Measurements from ENCODE around the gene ENTPD5. TPM values are rescaled to one million over a fixed set of nuclear protein-coding genes. Genes with fewer than 3 reads are reported as not detected.
A peak's percentile ranks its signal among the peaks of the same experiment; 100 is the strongest.

Gene ENTPD5
- total and polyA plus RNA-seq, 2 donors (not counting 3 experiments of a cell fraction or from before 2014, with no cell fraction given) = 8.4 to 13.0 TPM

- ChIA-PET CTCF (interaction anchor here (1.0 kb wide), 2 partner anchors 10 to 19 kb away, joined by 3 read pairs; no protein-coding TSS in a partner anchor), POLR2A (no interaction called here)
- intact Hi-C loops (cut with micrococcal nuclease) = loop anchor here (1.0 to 2.0 kb wide), 2 partner anchors 65 to 69 kb away; partner anchors contain the start of genes ALDH6A1, COQ6, FAM161B and LIN52
Observed at GRCh38 chr14:74019408-74020137, 485 bp upstream of the ENTPD5 start.

GRCh38 chr14:74018174-74018585, 908 bp downstream of the ENTPD5 start:
- H3K4me3 ChIP-seq (replicated peaks in 1 of 3; ENCODE audit: insufficient read depth in 1 of 3, low read depth in 1 of 3, low read length in 3 of 3) = peak overlapping the region; percentile 76 to 97 (median 83)
- H3K9me3 ChIP-seq (replicated peaks; ENCODE audit: control insufficient read depth, insufficient read depth, low read length) = no peaks in the 10 kb centered on the region
- H3K9ac ChIP-seq (replicated peaks; ENCODE audit: extremely low read depth, insufficient read depth, low read length) = peak overlapping the region; percentile 96
- FAIRE-seq (no peak), DNase-seq (ENCODE audit: low read depth, low spot score) (peak; percentile 73)
- peak overlapping the region; percentile 94 for H3K4me2 ChIP-seq (ENCODE audit: insufficient read depth, low read length)
- peak; percentile 27 for TF ChIP-seq JUN (IDR thresholded peaks at IDR 0.05; ENCODE audit: borderline replicate concordance, insufficient read depth, insufficient read length, low read depth)
- TF ChIP-seq FOS (IDR thresholded peaks at IDR 0.05; ENCODE audit: borderline replicate concordance, insufficient read depth, low read length) = peak; percentile 13
- TF ChIP-seq POLR2AphosphoS5 (IDR thresholded peaks at IDR 0.05; ENCODE audit: insufficient read depth, low read depth, low read length) = no peak
- no peak for TF ChIP-seq GATA2 (IDR thresholded peaks at IDR 0.05; ENCODE audit: insufficient read depth, insufficient read length, low read depth, low read length)
- H2AFZ ChIP-seq (ENCODE audit: low read depth, low read length) = peak overlapping the region; percentile 96
- no peaks in the 10 kb centered on the region for H3K36me3 ChIP-seq (ENCODE audit: control insufficient read depth in 2 of 2, extremely low read depth in 1 of 2, insufficient read depth in 2 of 2, low read length in 2 of 2)
- no peaks in the 10 kb centered on the region for H4K20me1 ChIP-seq (replicated peaks; ENCODE audit: control insufficient read depth, extremely low read depth, insufficient read depth, low read length)
- H3K79me2 ChIP-seq (ENCODE audit: control insufficient read depth, insufficient read depth, low read length) = no peaks in the 10 kb centered on the region
- ChIA-PET CTCF (no interaction called here), POLR2A (interaction anchor here (1.2 kb wide), 1 partner anchor 12 kb away, joined by 7 read pairs; no protein-coding TSS in a partner anchor)
- H3K27me3 ChIP-seq (ENCODE audit: control insufficient read depth in 2 of 2, insufficient read depth in 2 of 2, low read length in 2 of 2) = no peaks in the 10 kb centered on the region
- dilution Hi-C loops (cut with MboI; ENCODE audit: extremely low pct_ligation_motif_present, low sequenced_read_pairs) (no loop called here), intact Hi-C loops (cut with micrococcal nuclease) (loop anchor here (2.0 kb wide), 1 partner anchor 67 kb away; the partner anchor contains the start of genes COQ6 and FAM161B)
- peak overlapping the region; percentile 86 for H3K27ac ChIP-seq (ENCODE audit: insufficient read depth, low read depth, low read length)
- no peaks in the 10 kb centered on the region for H3K9me1 ChIP-seq (replicated peaks; ENCODE audit: control insufficient read depth, extremely low read depth, insufficient read depth, low read length)
- peaks cover 13% of the 10 kb centered on the region for H3K4me1 ChIP-seq (ENCODE audit: control insufficient read depth, extremely low read depth, insufficient read depth, low read length)
- no TSS peak for BruUV-seq (replicated peaks)

More at GRCh38 chr14:74019408-74020137, 485 bp upstream of the ENTPD5 start:
- dilution Hi-C loops (cut with MboI; ENCODE audit: extremely low pct_ligation_motif_present, low sequenced_read_pairs) = no loop called here
- peak overlapping the region; percentile 47 to 97 (median 83) for H3K4me3 ChIP-seq (replicated peaks in 1 of 3; ENCODE audit: insufficient read depth in 1 of 3, low read depth in 1 of 3, low read length in 3 of 3)
- no peaks in the 10 kb centered on the region for H3K9me3 ChIP-seq (replicated peaks; ENCODE audit: control insufficient read depth, insufficient read depth, low read length)
- DNase-seq (ENCODE audit: low read depth, low spot score) = peak; percentile 28
- H3K27me3 ChIP-seq (ENCODE audit: control insufficient read depth in 2 of 2, insufficient read depth in 2 of 2, low read length in 2 of 2) = no peaks in the 10 kb centered on the region
- H3K4me2 ChIP-seq (ENCODE audit: insufficient read depth, low read length) = peak overlapping the region; percentile 92
- H3K79me2 ChIP-seq (ENCODE audit: control insufficient read depth, insufficient read depth, low read length) = no peaks in the 10 kb centered on the region
- peak overlapping the region; percentile 97 for H2AFZ ChIP-seq (ENCODE audit: low read depth, low read length)
- H3K4me1 ChIP-seq (ENCODE audit: control insufficient read depth, extremely low read depth, insufficient read depth, low read length) = peaks cover 13% of the 10 kb centered on the region
- no peaks in the 10 kb centered on the region for H4K20me1 ChIP-seq (replicated peaks; ENCODE audit: control insufficient read depth, extremely low read depth, insufficient read depth, low read length)
- H3K27ac ChIP-seq (ENCODE audit: insufficient read depth, low read depth, low read length) = peak overlapping the region; percentile 86
- peak overlapping the region; percentile 96 for H3K9ac ChIP-seq (replicated peaks; ENCODE audit: extremely low read depth, insufficient read depth, low read length)
- no peaks in the 10 kb centered on the region for H3K36me3 ChIP-seq (ENCODE audit: control insufficient read depth in 2 of 2, extremely low read depth in 1 of 2, insufficient read depth in 2 of 2, low read length in 2 of 2)
- TSS peak; percentile 69 for BruUV-seq (replicated peaks)
- TF ChIP-seq EZH2 (IDR thresholded peaks at IDR 0.05; ENCODE audit: borderline replicate concordance, low read depth, low read length, severe bottlenecking) = no peak
- no peak for TF ChIP-seq JUN (IDR thresholded peaks at IDR 0.05; ENCODE audit: borderline replicate concordance, insufficient read depth, insufficient read length, low read depth)
- peak; percentile 80 for FAIRE-seq
- no peaks in the 10 kb centered on the region for H3K9me1 ChIP-seq (replicated peaks; ENCODE audit: control insufficient read depth, extremely low read depth, insufficient read depth, low read length)
